ENCODE results near the gene SLC5A10.
"Not testable (repeated sequence)": the region's sequence is repeated elsewhere in the genome, so short reads cannot be mapped to it uniquely, and the experiment has no call there.

The SLC5A10 gene

GRCh38 chr17:19021011-19021621 lies 69.2 kb downstream of the SLC5A10 start:
- not testable (repeated sequence) for DNase-seq

GRCh38 chr17:19021622-19022083 lies 69.7 kb downstream of the SLC5A10 start:
- no peak for DNase-seq

- no peak for DNase-seq
These were observed 70.2 kb downstream of the SLC5A10 start for GRCh38 chr17:19022128-19022527.

- DNase-seq, result no peak
These were observed 70.8 kb downstream of the SLC5A10 start for GRCh38 chr17:19022747-19023146.

- DNase-seq, result no peak
These were observed 71.4 kb downstream of the SLC5A10 start for GRCh38 chr17:19023209-19023999.

- no peak for DNase-seq
These were observed 72.4 kb downstream of the SLC5A10 start for GRCh38 chr17:19024101-19025078.

- not testable (repeated sequence) for DNase-seq
These were observed 76.7 kb downstream of the SLC5A10 start for GRCh38 chr17:19028671-19029070.

- not testable (repeated sequence) for DNase-seq
These were observed 77.8 kb downstream of the SLC5A10 start for GRCh38 chr17:19029740-19030139.

GRCh38 chr17:19030771-19031449 lies 78.9 kb downstream of the SLC5A10 start:
- DNase-seq, result not testable (repeated sequence)

GRCh38 chr17:19031729-19032128 lies 79.8 kb downstream of the SLC5A10 start:
- not testable (repeated sequence) for DNase-seq

GRCh38 chr17:19032377-19032988 lies 80.5 kb downstream of the SLC5A10 start:
- DNase-seq, result not testable (repeated sequence)

GRCh38 chr17:19036186-19036585 lies 84.2 kb downstream of the SLC5A10 start:
- DNase-seq, result not testable (repeated sequence)

GRCh38 chr17:19037547-19037946 lies 85.6 kb downstream of the SLC5A10 start:
- not testable (repeated sequence) for DNase-seq

- DNase-seq, result not testable (repeated sequence)
These were observed 86.0 kb downstream of the SLC5A10 start for GRCh38 chr17:19038007-19038406.

- DNase-seq, result not testable (repeated sequence)
These were observed 86.8 kb downstream of the SLC5A10 start for GRCh38 chr17:19038730-19039129.

- not testable (repeated sequence) for DNase-seq
These were observed 88.4 kb downstream of the SLC5A10 start for GRCh38 chr17:19040350-19040749.

- not testable (repeated sequence) for DNase-seq
These were observed 89.9 kb downstream of the SLC5A10 start for GRCh38 chr17:19041871-19042270.

GRCh38 chr17:19042369-19042768 lies 90.4 kb downstream of the SLC5A10 start:
- not testable (repeated sequence) for DNase-seq

- DNase-seq, result not testable (repeated sequence)
These were observed 91.1 kb downstream of the SLC5A10 start for GRCh38 chr17:19043032-19043431.

- DNase-seq, result not testable (repeated sequence)
These were observed 92.7 kb downstream of the SLC5A10 start for GRCh38 chr17:19044643-19045042.

GRCh38 chr17:19046782-19047375 lies 94.9 kb downstream of the SLC5A10 start, which contains the start of gene GRAP:
GRAP (minus strand) TSS chr17:19046957; CDS start chr17:19046926, 31 bp downstream.
- not testable (repeated sequence) for DNase-seq

Data from inflammatory macrophage treated with lipopolysaccharide for 4 hours (primary cell).